GM21367 (cell line): ENCODE results near the gene SUCLG2.
"Not testable (repeated sequence)": the region's sequence is repeated elsewhere in the genome, so short reads cannot be mapped to it uniquely, and the experiment has no call there.

Experiments
- ATAC-seq: cut with Tn5 transposase; IDR thresholded peaks from one replicate; pipeline ENCODE4 v1.9.1; 2021; ENCODE audit not compliant: unreplicated experiment

The SUCLG2 gene

DNA sequence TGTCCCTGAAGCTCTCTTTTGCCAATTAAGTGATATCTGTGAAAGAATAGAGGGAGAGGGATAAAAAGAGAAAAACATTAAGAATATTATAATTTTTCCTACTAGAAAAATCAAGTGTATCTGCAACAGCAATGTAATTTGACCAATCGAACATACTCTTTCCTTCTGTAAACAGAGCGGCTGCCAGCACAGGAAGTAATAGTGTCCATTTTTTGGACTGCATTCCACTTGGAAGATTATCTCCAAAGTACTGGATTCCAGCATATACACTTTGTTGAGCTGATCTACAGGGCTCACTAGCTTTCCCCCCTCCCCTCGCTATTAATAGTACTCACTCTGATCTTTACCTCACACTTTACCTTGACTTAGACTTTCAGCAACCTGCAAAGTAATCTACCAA lies 90.4 kb downstream of the SUCLG2 start:
- no peak for ATAC-seq

DNA sequence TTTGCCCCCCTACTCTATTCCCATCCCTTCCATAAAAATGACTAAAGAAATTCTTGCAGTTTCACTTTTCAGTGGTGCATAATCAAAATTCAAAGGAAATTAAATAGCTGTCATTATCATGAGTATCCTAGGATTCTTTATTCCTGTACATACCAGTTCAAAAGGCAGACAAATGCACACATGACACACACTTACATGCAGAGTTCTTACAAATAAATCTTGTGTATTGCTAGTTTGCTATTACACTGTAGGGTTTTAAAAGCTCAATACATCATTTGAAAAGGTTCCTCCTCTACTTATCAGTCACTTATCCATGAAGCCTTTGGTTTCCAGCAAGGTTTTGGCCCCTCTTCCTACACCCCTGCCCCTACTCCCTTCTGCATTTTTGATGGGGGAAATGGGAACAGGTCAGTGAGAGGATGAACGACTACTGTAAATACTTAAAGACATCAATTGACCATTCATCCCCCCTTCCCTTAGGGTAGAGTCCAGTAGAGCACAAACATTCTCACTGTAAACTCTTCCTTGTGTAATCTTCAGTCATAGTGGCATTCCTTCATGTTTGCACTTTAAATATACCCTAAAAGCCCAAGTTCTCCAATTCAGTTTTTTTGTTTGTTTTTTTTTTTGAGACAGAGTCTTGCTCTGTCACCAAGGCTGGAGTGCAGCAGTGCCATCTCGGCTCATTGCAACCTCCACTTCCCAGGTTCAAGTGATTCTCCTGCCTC lies 92.6 kb downstream of the SUCLG2 start:
- no peak for ATAC-seq

GRCh38 chr3:67561266-67561665 lies 93.1 kb downstream of the SUCLG2 start:
- ATAC-seq, result no peak

GRCh38 chr3:67559029-67559605 lies 95.3 kb downstream of the SUCLG2 start:
- ATAC-seq, result no peak

DNA sequence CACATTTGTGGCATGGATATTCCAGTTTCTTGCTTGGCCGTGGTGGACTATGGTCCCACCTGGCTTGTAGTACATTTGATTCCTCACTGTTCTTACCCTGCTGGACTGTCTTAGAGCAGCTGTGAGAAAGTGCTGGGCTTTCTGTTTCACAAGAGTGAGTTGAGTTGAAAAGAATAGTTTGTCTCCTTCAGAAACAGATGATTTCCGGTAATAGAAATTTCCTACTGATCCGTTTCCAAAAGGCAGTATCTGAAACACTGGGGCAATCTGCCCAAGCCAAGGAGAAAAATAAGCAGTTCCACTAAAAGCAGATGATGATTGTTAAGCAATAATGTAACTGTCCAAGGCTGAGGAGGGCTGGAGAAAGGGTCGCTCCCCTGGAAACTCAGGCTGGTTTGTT lies 96.0 kb downstream of the SUCLG2 start:
- no peak for ATAC-seq

DNA sequence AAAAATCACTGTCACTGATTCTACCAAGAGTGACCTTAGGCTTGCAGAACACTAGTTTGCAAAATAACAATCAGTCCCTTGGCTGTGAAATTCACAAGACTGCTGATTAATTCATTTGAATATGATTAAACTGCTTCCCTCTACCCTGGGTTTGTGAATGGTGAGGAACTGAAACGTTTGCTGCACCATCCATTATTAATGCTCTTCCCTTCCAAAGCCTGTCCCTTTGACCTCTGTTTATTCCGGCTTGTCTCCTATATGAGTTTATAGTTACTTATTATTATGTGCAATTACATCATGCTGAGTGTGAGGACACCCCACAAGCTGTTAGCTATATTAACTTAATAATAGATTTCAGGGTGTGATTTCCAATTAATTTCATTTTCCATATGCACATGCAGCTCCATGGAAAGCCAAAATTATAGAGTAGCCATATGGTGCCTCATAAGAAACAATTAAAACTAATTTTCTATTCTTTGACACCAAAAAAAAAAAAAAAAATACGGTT lies 96.5 kb downstream of the SUCLG2 start:
- ATAC-seq, result no peak

DNA sequence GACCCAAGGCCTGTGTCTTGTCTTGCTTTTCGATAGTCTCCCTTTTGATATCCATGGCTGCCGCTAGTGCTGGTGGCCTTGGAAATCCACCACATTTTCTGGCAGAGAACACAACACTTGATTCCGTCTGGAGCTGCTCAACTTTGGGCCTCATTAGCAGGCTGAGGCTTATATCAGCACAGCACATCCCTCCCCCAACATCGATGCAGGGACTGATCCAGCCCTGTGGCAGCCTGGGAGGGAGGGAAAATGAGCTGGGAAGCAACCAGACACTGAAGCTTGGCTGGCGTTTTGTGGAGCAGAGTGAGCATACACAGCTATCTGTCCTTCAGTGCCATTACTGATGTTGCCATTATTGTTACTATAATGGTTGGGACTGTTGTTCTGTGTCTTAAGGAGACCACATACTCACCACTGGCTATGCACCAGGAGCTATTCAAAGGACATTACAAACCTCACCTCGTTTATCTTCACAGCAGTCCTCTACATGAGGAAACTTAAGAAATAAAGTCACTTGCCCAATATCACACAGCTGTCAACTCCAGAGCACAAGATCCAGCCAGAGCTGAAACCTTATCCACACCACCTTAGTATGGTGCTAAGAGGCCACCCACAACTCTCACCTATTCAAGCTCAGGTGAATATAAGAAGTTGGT lies 102.9 kb downstream of the SUCLG2 start:
- ATAC-seq, result no peak

- no peak for ATAC-seq
Measured at GRCh38 chr3:67550541-67550940, 103.9 kb downstream of the SUCLG2 start.

- not testable (repeated sequence) for ATAC-seq
Measured at GRCh38 chr3:67542502-67543250, 111.7 kb downstream of the SUCLG2 start.

DNA sequence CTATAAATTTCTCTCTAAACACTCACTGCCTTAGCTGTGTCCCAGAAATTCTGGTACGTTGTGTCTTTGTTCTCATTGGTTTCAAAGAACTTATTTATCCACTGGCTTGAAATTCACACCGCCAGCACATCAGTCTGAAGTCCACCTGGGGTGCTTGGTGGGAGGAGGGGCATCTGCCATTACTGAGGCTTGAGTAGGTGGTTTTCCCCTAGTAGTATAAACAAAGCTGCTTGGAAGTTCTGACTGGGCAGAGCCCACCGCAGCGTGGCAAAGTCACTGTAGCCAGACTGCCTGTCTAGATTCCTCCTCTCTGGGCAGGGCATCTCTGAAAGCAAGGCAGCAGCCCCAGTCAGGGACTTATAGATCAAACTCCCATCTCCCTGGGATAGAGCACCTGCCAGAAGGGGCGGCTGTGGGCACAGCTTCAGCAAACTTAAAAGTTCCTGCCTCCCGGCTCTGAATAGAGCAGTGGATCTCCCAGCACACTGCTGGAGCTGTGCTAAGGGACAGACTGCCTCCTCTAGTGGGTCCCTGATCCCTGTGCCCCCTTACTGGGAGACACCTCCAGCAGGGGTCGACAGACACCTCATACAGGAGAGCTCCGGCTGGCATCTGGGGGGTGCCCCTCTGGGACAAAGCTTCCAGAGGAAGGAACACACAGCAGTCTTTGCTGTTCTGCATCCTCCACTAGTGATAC lies 114.1 kb downstream of the SUCLG2 start:
- no peak for ATAC-seq

GRCh38 chr3:67537203-67537602 lies 117.2 kb downstream of the SUCLG2 start:
- ATAC-seq, result not testable (repeated sequence)

DNA sequence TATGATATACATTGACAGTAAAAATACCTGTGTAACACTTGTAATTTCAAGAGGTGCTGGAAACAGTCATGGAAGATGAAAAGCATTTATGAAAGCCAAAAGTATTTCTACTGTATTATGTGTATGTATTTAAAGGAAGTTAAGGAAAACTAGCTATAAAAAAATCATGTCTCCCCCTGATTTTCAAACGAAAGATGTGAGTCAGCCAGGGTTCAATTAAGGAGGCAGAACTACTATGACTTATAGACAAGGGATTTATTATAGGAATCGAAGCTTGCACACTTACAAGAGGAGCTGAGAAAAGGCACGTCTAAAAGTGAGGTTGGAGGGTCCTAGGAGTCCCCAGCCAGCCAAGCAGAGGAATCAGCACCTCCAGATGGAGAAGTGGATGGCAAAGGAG lies 119.4 kb downstream of the SUCLG2 start:
- no peak for ATAC-seq

GRCh38 chr3:67534594-67534993 lies 119.8 kb downstream of the SUCLG2 start:
- no peak for ATAC-seq

DNA sequence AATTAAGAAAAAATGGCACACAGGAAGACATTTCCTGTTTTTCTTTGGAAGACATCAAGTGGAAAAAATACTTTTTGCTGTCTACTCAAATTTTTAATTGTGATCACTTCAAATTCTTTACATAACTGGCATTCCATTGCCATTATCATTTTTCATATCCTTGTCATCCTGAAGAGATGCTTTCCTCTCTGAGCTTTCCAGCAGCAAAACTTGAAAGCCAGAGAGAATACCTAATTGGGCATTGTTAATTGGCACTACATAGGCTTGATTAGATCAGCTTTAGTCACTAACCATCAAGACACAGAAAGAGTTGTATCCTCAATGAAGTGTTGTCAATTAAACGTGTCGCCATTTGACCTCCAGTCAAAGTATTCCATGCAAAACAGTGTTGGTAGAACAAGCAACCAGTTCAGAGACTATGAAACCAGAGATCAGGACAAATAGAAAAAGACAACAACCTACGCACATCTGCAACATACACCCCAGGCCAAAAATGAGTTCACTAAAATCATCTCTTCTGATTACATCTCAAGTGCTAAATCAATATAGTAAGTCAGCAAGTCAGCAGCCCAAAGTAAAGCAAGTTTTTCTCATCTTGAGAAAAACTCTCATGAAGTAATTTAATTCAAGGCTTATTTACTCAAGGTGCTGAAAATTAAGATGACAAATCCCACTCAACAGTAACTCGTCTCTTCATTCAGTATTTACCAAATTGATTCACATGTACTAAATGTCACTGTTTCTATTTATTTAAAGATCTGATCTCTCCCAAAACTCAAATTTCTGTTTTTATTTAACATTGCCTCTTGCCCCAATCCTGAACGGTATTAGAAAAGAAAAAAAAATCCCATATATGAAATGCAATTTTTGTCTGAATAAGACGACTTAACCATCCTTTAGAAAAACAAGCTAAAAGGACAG lies 123.0 kb downstream of the SUCLG2 start:
- ATAC-seq, result no peak

DNA sequence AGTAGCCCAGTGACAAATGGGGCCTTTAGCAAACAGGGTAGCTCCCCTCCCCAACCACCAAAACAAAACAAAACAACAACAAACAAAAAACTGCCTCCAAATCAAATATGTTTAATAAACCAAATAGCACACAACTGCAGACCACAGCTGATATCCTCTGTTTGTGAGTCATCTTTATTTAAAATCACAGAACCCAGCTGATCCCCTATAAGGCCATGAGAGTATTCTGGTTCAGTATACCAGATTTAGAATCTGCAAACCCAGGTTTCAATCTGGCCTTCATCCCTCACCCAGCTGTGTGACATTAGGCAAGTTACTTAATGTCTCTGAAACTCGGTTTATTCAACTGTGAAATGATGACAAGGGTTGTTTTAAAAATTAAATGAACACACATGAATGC lies 124.5 kb downstream of the SUCLG2 start:
- ATAC-seq, result no peak

- no peak for ATAC-seq
Measured at GRCh38 chr3:67529337-67529736, 125.1 kb downstream of the SUCLG2 start.

- no peak for ATAC-seq
Measured at GRCh38 chr3:67526246-67526645, 128.2 kb downstream of the SUCLG2 start.

GRCh38 chr3:67524046-67524445 lies 130.4 kb downstream of the SUCLG2 start:
- no peak for ATAC-seq

GRCh38 chr3:67522081-67522480 lies 132.3 kb downstream of the SUCLG2 start:
- no peak for ATAC-seq
